Fibroblast of the aortic adventitia (primary cell): ENCODE measurements around the gene LATS2. TPM values are rescaled to one million over a fixed set of nuclear protein-coding genes. Genes with fewer than 3 reads are reported as not detected.

Experiments
- DNase-seq: peaks from one replicate; pipeline ENCODE4 v3.0.0-alpha.2; 2010; ENCODE audit warnings: low read depth
- H3K4me3 ChIP-seq: 2 replicates; pipeline ENCODE4 v1.5.1; 2011; ENCODE audit warnings: low read depth, mild to moderate bottlenecking, control low read depth, low read length, moderate library complexity
- total RNA-seq: library from RNA; depleted of rRNA; stranded (reverse); fragments of >200 nt; gene quantifications from 2 replicates; pipeline ENCODE4 v1.2.3, GENCODE V29; 2012; ENCODE audit warnings: low replicate concordance
- TF ChIP-seq, protein P1 (sequence below): IDR thresholded peaks from 2 replicates; pipeline ENCODE4 v1.5.1; 2011; ENCODE audit warnings: mild to moderate bottlenecking, low read length, control low read depth, inconsistent platforms; ENCODE audit not compliant: insufficient read depth

The LATS2 gene
- total RNA-seq, 1 donor: 19.3 TPM

- H3K4me3 ChIP-seq: no peak overlapping the region
- DNase-seq: no peak
- TF ChIP-seq, protein P1, sequence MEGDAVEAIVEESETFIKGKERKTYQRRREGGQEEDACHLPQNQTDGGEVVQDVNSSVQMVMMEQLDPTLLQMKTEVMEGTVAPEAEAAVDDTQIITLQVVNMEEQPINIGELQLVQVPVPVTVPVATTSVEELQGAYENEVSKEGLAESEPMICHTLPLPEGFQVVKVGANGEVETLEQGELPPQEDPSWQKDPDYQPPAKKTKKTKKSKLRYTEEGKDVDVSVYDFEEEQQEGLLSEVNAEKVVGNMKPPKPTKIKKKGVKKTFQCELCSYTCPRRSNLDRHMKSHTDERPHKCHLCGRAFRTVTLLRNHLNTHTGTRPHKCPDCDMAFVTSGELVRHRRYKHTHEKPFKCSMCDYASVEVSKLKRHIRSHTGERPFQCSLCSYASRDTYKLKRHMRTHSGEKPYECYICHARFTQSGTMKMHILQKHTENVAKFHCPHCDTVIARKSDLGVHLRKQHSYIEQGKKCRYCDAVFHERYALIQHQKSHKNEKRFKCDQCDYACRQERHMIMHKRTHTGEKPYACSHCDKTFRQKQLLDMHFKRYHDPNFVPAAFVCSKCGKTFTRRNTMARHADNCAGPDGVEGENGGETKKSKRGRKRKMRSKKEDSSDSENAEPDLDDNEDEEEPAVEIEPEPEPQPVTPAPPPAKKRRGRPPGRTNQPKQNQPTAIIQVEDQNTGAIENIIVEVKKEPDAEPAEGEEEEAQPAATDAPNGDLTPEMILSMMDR: no peak
Observed at GRCh38 chr13:20981370-20982095, 79.9 kb downstream of the LATS2 start.

DNA sequence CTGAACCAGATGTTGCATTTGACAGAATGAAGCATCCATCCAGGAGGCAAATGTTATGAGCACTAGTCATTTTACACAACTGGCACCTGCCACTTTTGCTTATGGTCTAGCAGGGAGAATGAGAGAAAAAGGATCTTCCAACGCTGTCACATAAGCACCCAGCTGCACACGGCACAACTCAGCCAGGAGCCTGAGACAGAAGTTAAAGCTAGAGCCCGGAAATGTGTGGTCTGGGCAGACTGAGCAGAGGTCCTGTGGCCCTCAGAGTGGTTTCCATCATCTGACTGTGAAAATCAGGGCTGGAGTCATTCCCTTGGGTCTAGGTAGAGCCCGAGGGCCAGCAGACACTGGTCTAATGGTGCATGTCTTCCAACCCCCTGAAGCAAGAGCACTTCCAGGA, 80.5 kb downstream of the LATS2 start:
- DNase-seq: no peak
- H3K4me3 ChIP-seq: no peak overlapping the region
- TF ChIP-seq, protein P1: no peak

DNA sequence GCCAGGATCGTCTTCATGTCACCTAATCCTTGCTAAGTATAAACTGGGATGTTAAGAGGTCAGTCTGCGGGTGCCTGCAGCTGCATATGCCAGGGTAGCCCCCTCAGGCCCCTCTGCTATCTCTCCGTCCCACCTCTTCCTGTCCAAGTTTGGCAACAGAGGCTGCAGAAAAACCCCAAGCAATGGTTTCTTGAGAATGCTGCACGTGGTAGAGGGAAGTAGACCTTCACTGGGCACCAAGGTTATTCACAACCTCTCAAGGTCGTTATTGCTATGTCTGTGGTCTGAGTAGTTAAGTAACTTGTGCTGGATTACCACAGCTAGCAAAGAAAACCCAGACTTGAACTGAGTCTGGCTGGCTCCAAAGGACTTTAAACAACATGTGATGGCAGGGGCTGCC, 81.0 kb downstream of the LATS2 start:
- H3K4me3 ChIP-seq: no peak overlapping the region
- DNase-seq: no peak
- TF ChIP-seq, protein P1: no peak

DNA sequence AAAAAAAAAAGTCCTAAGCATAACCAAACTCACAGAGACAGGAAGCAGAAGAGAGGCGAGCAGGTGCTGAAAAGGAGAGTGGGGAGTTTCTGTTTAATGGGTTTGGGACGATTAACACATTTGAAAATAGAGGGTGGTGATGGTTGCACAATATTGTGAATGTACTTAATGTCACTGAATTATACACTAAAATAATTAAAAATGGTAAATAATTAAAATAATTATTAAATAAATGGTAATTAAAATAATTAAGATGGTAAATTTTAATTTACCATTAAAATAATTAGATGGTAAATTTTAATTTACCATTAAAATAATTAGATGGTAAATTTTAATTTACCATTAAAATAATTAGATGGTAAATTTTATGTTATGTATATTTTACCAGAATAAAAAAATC, 84.0 kb downstream of the LATS2 start:
- no peak overlapping the region for H3K4me3 ChIP-seq
- TF ChIP-seq, protein P1: no peak

DNA sequence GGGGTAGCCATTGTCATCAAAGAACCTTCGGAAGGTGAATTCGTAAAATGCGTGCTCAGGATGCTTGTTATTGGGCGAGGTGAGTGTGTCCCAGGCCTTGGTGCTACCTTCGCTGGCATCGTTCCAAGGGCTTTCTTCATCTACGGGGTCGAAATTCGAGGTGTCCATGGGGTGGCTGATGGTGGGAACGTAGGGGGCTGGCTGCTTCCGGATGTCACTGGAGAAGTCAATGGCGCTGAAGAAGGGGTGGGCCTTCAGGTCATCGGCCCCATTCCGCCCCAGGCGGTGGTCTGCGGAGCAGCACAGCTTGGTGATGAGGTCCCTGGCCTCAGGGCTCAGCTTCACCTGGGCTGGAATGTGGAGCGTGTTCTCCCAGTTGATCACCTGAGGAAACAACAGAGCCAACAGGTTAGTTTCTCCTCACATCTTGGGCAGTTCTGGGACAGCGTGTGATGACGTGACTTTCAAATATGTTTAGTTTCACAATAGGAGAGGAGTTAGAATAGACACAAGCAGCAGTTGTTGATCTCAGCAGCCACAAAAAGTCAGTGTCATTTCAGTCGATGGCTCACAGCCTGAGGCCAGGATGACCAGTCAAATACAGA, 86.3 kb downstream of the LATS2 start:
- no peak overlapping the region for H3K4me3 ChIP-seq
- DNase-seq: no peak
- TF ChIP-seq, protein P1: no peak

More for the DNA sequence above, 84.0 kb downstream of the LATS2 start:
- no peak for DNase-seq

- DNase-seq: no peak
- H3K4me3 ChIP-seq: no peak overlapping the region
- TF ChIP-seq, protein P1: no peak
Observed at GRCh38 chr13:20973886-20974425, 87.4 kb downstream of the LATS2 start.
